GM18502 (cell line): ENCODE results near the gene DMRTB1.

Source experiments
- ATAC-seq: cut with Tn5 transposase; IDR thresholded peaks from one replicate; pipeline ENCODE4 v1.9.1; 2021; ENCODE audit warnings: mild to moderate bottlenecking; ENCODE audit not compliant: unreplicated experiment, poor library complexity

DMRTB1 gene

DNA sequence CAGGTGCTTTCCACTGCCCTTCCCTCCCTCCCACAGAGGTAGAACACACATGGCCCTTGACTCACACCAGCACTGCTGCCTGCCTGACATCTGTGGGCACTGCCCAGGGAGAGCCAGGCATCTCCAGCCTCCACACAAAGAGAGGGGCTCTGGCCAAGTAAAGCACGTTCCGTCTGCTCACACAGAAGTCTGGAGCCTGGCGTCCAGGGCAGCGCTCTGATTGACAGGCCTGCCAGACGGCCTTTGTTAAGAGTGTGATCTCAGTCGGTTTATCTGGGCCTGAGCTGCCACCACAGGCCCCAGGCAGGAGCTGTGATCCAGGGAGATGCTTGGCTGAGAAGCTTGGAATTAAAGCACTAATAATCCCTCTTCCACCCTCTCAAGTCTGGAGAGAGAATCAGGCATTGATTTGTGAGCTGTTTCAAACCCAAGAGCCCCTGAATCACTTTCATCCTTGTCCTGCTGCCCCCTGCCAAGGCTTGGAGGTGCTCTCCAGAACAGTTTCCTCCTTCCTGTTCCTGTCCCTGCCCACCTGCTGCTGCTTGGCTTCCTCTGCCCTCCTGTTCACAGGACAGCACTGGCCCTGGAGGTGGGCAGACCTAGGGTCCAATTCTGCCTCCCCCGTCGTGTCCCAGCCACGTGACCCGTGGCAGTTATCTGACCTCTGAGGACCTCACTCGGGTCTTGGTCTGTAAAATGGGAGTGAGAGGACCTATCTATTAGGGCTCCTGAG lies 3.7 kb downstream of the DMRTB1 start:
- no peak for ATAC-seq

DNA sequence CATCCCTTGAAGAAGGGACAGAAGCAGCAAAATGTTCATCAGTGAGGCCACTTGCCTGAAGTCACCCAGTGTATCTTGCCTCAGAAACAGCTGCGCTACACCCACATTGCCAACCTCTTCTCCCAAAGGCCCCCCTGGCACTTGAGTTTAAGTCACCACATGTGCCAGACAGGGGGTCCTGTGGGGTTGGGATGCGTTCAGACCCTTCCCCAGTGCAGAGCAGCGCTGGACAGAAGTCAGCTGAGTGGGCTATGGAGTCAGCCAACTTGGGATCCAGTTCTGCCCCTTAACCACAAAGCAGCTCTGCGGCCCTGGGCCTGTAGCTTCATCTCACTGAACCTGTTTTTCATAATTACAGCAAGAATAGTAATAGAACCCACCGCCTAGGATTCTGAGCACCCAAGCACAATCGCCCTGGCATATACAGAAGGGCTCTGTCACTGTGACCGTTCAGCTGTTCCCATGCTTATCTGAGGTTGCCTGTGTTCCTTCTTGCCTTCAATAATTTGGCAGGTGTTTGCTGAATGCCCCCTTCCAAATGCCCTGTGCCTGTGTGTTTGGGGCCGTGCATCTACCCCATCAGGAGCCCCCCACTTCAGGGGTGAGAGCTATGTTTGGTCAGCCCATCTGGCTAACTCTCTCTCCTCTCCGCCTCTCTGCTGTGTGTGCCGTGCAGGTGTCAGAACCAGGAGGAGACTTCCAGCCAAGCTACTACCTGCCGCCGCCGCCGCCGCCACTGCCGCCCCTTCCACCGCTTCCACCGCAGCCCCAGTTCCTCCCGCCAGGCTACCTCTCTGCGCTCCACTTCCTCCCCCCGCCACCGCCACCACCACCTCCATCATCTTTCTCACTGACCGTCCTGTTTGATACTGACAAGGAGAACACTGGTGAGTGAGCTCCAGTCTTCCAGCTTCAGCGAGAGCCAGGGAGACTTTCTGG lies 5.0 kb downstream of the DMRTB1 start:
- no peak for ATAC-seq

DNA sequence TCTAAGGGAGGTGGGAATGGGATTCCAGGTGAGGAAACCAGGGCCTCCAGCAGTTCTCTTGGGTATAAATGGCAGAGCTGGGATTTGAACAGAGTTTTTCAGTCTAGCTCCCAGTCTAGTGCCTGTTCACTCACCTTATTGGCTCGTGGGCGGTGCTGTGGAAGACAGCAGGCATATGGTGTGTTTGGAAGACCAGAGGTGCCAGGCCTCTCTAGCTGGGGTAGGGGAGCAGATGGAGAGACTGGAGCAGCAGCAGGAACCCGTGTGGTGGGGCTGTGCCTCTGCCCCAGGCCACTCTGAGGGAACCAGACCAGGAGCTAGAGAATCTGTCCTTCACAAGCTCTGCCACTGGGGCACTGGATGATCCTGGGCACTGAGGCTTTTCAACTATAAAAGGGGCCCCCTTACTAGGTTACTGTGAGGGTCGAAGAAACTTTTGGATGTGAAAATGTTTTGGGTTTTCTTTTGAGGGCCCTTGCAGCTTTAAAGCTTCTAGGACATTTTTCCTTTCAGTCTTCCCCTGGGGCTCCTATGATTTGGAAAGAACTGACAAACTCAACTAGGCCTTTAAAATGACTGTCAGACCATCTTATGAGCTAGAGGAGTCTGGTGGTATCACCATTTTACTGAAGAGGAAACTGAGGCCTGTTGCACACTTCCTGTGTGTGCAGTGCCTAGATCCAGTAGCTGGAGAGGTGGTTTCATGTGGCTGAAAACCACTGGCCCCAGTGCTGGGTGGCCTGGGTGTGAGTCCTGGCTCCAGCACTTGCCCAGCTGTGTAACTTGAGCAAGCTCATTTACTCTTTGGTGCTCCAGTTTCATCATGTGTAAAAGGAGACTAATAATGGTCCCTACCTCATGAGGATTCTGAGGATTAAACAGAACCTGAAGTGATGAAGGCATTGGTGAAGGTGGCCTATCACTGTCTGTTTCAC lies 6.1 kb downstream of the DMRTB1 start:
- no peak for ATAC-seq

DNA sequence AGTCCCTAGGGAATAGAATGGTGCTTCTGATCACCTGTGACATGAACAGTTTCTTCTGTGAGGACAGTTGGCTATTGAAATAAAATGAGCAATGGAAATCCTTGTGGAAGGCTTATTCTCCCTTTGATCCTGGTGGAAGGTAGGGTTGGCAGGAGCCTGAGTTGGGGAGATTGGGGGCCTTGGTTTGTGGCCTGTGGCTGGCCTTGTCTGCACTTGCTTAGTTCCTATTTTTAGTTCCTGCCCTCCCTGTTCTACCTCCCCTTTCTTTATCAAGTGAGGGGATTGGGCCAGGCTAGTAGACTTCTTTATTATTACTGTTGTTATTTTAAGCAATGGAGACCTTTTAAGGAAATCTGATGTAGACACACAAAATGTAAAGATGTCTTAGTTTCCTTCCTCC lies 8.2 kb downstream of the DMRTB1 start:
- ATAC-seq, result no peak

DNA sequence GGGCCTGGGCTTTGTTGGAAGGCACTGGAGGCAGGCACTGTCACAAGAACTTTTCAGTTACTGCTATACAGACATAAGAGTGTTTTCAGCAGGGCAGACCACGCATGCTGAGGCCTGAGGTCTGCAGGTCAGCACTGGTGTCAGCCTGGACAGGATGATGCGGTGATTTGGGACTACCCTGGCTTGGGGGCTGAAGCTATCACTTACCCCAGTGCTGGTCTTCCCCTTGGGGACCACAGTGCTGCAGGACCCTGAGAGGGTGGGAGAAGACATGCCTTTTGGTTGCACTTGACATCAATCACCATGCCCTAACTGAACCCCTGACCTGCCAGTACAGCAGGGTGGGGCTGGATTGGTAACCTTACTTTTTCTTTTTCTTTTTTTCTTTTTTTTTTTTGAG lies 9.2 kb downstream of the DMRTB1 start:
- ATAC-seq, result no peak

DNA sequence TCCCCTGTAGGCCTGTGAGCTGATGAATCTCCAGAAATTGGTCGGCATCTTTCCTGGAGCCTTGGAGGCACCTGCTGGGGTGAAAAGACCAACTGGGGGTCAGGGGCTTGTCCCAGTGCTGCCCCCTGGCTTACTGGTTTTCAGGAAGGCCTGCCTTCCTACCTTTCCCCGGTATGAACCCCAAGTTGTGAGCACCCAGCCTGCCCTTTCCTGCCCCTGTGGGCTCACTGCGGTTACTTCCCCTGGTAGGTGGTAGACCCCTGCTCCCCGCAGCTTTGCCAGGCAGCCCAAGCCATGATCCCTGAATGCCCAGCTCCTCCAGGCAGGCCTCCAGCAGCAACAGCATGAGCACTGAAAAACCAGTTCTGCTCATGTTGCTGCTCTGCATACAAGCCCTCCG lies 10.2 kb downstream of the DMRTB1 start:
- no peak for ATAC-seq

DNA sequence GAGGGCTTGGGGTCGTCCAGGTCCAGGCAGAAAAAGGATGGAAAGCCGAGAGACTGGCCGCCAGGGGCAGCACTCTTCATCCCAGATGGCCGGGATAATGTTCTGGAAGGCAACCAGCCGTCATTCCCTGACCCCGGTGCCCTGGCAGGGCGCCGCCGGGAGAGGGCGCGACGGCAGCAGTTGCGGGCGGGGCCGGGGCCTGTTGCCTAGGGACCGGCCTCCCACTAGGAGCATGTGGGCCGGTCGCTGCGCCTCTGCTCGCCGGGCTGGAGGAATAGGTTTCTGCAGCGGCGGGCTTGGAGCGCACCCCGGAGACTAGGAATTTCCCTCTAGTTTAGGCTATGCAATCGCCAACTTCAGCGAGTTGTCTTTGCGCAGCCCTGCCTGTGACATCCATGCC lies 11.0 kb downstream of the DMRTB1 start:
- ATAC-seq, result no peak

DNA sequence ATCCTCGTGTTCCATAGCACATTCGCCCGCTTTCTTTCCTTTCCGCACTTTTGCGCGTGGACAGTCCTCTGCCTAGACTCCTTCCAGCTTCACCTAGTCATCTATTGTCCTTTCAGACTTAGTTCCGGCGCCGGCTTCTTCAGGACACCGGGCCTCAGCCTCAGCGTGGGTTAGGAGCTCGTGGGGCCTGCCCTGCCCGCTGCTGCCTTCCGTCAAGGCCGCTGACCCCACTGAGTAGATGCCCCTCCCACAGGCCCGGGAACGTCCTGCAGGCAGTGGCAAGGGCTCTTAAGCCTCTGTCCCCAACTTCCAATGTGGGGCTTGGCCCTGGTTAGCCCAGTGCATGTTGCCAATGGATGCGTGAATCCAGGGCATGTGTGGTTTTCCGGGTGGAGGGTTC lies 11.4 kb downstream of the DMRTB1 start:
- ATAC-seq, result no peak

DNA sequence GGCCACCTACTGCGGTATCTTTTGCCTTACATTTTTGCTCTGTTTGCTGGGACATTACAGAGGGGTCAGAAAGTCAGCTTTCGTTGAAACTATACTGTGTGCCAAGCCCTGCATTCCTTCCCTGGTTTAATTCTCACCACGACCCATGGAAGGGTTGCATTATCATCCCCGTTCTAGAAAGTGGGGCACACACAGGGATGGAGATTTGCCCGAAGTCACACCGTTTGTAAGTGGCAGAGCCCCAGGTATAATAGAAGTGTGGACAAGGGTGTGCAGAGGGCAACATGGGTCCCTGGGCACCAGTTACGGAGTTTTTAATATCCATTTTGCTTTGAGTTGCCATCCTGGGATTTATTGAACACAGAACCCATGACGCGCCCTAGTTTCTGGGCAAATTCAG lies 11.8 kb downstream of the DMRTB1 start:
- ATAC-seq, result no peak

DNA sequence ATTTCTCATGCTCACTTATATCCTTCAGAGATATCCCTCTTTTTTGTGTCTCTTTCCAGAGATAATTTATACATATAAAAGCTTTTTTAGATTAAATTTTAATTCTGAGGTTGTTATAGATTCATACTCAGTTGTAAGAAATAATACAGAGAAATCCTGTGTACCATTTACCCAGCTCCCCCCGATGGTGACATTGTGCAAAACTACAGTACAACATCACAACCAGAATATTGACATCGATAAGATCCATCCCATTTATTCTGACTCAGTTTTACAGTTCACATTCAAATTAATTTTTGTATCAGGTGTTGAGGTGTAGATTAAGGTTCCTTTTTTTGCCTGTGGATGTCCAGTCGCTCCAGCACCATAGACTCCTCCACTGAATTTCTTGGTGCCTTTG lies 14.3 kb downstream of the DMRTB1 start:
- ATAC-seq, result no peak

DNA sequence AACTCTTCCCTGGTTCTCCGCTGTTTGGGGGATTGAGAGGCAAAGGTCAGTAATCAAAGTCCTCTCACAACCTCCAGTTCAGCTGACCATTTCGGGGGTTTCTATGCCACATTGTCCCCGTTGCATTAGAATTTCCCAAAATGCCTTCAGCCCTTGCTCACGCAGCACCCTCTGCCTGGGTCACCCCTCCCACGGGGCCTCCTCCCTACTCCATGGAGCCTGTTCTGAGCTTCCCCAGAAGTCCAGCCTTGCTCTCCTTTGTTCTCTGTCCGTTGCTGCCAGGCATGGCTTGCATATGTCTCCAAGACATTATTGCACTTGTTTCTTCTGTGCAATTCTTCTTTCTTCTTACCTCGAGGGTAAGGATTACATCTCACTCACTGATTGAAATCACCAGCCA lies 16.5 kb downstream of the DMRTB1 start:
- no peak for ATAC-seq

DNA sequence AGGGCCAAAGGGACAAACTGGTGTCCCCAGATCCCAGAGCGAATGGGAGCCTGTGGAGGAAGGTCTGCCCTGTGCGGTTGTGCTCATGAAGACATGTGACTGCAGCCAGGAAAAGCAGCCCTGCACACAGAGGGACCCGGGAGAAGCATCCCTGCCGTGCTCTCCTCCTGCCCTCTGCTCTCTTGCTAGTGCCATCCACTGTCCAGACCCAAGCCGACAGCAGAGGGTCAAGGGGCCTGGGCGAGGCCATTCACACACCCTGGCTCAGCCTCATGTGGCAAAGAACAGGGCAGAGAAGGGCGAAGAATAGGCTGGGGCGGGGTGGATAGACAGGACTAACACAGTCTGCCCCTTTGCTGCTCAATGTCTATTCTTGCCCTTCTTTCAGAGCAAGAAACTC lies 17.4 kb downstream of the DMRTB1 start:
- no peak for ATAC-seq

DNA sequence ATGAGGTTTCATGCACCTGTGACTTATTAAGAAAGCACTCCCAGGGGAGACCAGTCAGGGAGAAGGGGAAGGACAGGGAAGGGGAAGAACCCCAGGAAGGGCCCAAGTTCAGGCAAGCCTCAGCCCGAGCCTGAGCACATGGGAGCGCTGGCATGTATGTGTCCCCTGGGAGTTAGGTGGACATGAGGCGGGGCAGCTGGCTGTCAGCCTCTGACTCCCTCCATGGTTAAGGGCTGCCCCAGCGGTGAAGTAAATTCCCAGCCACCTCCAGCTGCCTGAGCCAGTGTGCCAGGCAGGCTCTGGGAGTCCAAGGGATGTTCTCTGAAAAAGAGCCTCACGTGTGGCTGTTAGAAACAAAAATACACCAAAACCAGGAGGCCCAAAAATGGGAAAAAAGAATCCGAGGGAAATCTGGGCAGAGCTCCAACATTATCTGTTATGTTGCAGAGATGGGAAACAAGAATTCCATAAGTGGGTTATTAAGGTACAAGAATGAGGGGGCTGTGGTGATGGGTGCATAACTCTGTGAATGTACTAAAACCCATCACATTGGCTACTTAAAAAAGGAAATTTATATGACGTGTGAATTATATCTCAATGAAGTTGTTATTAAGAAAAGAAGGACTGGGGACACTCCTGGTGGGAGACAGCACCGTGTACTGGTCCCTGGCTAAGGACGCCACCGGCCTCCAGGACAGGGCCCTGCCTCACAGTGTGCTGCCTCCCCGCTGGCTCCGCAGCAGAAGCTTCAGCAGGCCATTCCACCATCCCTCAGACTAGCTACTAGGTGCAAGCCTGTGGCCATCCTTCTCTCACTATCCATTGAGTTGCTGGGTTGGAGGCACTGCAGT lies 18.7 kb downstream of the DMRTB1 start:
- ATAC-seq, result no peak

DNA sequence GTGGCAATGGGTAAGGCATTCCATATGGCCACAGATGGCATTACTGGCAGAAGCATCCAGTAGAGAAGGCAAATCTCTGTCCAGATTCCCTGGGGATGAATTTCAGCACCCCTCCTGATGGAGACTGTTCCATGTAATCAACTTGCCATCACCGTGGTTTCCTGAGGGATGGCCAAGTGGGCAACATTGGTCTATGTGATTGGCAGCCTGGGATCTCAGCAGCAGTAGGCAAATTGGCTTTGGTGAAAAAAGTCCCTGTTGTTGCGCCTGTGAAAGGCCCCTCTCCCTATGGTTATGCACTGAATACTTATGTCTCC lies 19.3 kb downstream of the DMRTB1 start:
- ATAC-seq, result no peak

DNA sequence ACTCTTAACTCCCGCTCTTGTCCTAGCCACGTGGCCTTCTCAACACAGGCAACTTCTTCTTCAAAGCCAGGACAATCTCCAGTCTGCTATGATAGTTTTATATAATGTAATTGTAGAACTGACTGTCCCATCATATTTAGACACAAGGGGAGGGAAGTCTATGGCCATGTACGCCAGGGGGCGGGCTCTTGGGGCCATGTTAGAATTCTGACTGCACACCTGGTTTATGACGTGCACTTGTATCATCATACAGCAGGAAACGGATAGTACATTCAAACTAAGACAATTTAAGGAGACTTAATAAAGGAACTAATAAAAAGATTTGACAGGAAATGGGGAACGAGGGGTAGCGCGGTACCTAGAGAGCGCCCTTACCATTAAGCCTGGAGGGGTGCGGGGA lies 21.5 kb downstream of the DMRTB1 start:
- no peak for ATAC-seq

DNA sequence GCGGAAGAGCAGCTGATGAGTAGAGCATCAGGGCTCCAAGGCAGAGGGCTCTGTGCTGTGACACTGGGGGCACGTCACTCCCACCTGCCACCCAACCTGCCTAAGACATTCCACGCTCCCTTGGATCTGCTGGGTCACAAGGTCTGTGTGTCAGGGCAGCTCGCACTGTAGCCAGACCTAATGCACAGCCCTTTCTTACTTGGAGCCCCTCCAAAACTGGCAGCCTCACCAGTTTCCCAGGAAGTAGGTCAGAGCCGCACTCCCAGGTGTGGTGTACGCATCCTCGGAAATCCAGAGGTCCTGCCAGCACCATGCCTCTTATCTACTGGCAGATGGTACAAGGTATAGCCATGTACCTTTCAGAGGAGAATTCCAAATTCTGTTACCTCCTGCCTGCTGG lies 22.3 kb downstream of the DMRTB1 start:
- no peak for ATAC-seq

DNA sequence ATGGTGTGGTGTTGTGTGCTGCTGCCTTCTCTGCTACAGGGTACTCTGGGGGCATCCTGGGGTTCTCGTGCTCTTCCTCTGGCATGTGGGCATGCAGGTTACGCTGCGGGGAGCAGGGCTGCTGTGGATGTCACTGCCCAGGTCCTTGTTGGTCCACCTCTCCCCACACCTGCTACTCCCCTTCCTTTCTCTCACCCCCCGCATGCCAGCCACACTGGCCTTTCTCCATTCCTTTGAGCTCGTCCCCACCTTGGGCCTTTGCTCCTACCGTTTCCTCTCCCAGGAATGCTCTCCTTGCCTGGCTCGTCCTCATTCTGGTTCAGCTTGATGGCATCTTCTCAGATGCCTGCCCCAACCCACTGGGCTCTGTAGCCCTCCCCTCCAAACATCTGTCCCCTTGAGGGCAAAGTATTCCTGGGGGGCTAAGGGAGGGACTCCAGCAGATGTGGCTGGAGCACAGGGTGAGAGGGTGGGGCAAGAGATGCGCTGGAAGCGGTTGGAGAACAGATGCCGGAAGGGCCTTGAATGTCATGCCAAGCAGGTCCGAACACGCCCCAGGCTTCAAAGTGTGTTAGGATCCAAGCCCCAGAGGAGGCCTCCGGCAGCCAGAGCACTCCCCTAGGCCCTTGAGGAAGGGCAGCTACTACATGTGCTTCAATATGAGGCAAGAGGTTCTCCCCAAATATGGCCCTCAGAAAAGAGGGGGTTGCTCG lies 23.4 kb downstream of the DMRTB1 start:
- ATAC-seq, result no peak

DNA sequence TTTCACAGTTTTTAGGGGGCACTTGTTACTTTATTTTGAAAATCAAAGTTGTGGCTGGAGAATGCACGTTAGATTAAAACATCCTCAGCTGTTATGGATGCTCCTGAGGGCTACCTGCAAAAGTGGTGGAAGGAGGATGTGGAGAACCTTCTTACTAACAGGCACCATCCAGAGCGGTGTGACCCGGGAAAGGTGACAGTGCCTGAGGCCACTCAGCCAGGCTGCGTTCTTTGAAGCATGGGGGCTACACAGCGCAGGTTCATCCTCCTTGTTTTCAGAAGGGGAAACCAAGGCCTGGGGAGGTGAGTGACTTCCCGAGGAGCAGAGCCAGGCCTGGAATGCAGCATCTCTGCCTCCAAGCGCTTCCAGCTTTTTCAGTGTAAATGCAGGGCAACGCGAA lies 24.0 kb downstream of the DMRTB1 start:
- ATAC-seq, result no peak

DNA sequence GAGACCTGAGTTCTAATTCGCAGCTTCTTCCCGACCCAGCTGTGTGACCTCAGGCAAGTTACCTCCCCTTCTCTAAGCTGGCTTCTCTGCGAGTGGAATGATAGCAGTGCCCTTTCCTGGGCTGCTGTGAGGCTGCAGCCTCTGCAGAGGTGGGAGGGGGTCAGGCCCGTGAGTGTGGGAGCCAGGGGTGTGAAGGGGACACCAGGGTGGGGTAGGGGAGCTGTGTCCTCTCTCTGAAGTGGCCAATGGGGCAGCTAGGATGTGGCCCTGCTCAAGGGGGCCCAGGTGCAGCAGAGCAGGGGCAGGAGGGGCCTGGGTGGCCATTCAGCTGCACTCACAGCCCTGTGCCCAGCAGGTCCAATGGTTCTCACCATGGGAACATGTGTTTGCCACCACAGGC lies 24.5 kb downstream of the DMRTB1 start:
- no peak for ATAC-seq
